ENCODE measurements around the gene ISLR. TPM values are rescaled to one million over a fixed set of nuclear protein-coding genes. Genes with fewer than 3 reads are reported as not detected.

Gene ISLR
- total and polyA plus RNA-seq, 9 of the 15 experiments (the other 6 are each of a cell fraction or from before 2014, with no cell fraction given), result not detected

DNA sequence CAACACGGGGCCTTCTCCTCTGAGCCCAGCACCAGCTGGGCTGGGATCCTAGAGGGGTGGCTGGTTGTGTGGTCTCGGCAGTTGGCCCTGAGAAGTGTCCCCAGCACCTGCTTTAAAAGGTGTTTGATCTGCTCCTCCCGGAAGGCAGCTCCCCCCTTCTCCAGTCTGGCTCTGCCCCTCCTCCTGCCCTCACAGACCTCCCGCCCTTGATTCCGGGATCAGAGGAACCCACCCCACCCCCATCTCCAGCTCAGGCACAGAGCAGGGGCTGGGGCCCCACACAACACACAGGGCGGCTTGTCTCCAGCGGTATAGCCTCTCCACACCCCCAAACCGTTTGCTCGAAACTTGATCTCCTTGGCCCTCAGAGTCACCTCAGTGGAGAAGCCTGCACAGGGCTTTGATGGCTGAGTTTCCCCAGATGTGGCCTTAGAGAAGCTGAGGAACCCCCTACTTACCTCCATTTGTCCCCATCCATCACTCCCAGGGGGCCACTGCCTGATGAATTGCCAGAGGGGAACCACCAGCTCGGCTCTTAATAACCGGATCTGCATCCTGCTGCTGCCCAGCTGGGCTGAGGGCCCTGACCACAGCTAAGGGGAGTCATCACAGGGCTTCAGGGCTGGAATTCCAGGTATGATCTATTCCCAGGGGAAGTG, 35.5 kb downstream of the ISLR start:
- H3K9me3 ChIP-seq (replicated peaks; ENCODE audit: control insufficient read depth, insufficient read depth, low read depth, low read length), result no peaks in the 10 kb centered on the region
- peak in 3 of 4 experiments; percentile 50 to 61 (median 54) for DNase-seq (ENCODE audit: extremely low read depth in 1 of 4, low spot score in 3 of 4)
- POLR2A ChIA-PET, result interaction anchor here (0.6 kb wide), 1 partner anchor 70 kb away, joined by 3 read pairs; no protein-coding TSS in a partner anchor
- ATAC-seq, result no peak; the same call in 2 of the 3 replicates
- BruUV-seq (replicated peaks), result no TSS peak
- H2AFZ ChIP-seq (ENCODE audit: low read depth, low read length), result no peak overlapping the region
- no peak overlapping the region for H3K4me3 ChIP-seq
- H3K27ac ChIP-seq (ENCODE audit: extremely low read depth, low read depth, low read length), result no peak overlapping the region
- H3K27me3 ChIP-seq (ENCODE audit: control insufficient read depth in 2 of 2, insufficient read depth in 2 of 2, low read length in 2 of 2), result peaks cover 9 to 62% of the 10 kb centered on the region in 2 experiments; a peak in 4 of 5 replicates
- H4K20me1 ChIP-seq (replicated peaks; ENCODE audit: control insufficient read depth, insufficient read depth, low read length), result 0 out of 2 replicates have a peak, but pooled peaks cover 10% of the 10 kb centered on the region
- TF ChIP-seq ZFX (CRISPR knock-in tag; IDR thresholded peaks at IDR 0.05) (peak; percentile 16), KAT7 (CRISPR knock-in tag; IDR thresholded peaks at IDR 0.05; ENCODE audit: borderline replicate concordance) (0 out of 2 replicates have a peak, but pooled peaks have one; percentile 33), CREM (IDR thresholded peaks at IDR 0.05; ENCODE audit: low read depth) (no peak), SMARCA4 (IDR thresholded peaks at IDR 0.05) (no peak), KDM1A (IDR thresholded peaks at IDR 0.05) (no peak), FOXP1 (CRISPR knock-in tag; IDR thresholded peaks at IDR 0.05) (no peak), SMARCC2 (IDR thresholded peaks at IDR 0.05; ENCODE audit: low read depth) (no peak), ZNF561 (CRISPR knock-in tag; conservative IDR thresholded peaks at IDR 0.05) (no peak), GABPB1 (CRISPR knock-in tag; IDR thresholded peaks at IDR 0.05) (no peak)
- TF ChIP-seq, protein P1, sequence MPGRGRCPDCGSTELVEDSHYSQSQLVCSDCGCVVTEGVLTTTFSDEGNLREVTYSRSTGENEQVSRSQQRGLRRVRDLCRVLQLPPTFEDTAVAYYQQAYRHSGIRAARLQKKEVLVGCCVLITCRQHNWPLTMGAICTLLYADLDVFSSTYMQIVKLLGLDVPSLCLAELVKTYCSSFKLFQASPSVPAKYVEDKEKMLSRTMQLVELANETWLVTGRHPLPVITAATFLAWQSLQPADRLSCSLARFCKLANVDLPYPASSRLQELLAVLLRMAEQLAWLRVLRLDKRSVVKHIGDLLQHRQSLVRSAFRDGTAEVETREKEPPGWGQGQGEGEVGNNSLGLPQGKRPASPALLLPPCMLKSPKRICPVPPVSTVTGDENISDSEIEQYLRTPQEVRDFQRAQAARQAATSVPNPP (IDR thresholded peaks at IDR 0.05; ENCODE audit: borderline replicate concordance, insufficient read depth, insufficient read length), result no peak
- H3K79me2 ChIP-seq (ENCODE audit: control insufficient read depth, insufficient read depth, low read length), result no peaks in the 10 kb centered on the region
- CTCF ChIA-PET (ENCODE audit: low intra/inter-chr PET ratio), result no interaction called here
- H3K4me2 ChIP-seq (ENCODE audit: insufficient read depth, low read length), result no peak overlapping the region
- no peak for FAIRE-seq
- H3K4me1 ChIP-seq (replicated peaks in 1 of 2; ENCODE audit: control insufficient read depth in 2 of 2, insufficient read depth in 2 of 2, low read length in 2 of 2), result peaks cover 3 to 11% of the 10 kb centered on the region in 2 experiments; a peak in 2 of 5 replicates
- WGBS (ENCODE audit: insufficient coverage, low coverage, missing lambda C conversion rate), result 2% methylated on average over 11 of the region's 11 CpGs
- H3K36me3 ChIP-seq (ENCODE audit: control insufficient read depth, insufficient read depth, low read length), result no peaks in the 10 kb centered on the region
- intact Hi-C loops (cut with micrococcal nuclease) (no loop called here), in situ Hi-C loops (cut with MboI) (no loop called here)
- peak overlapping the region in 1 of 2 experiments; percentile 48; a peak in 1 of 4 replicates for H3K9ac ChIP-seq (ENCODE audit: insufficient read depth in 1 of 2, low read depth in 2 of 2, low read length in 2 of 2)
- no peaks in the 10 kb centered on the region for H3K9me1 ChIP-seq (ENCODE audit: control insufficient read depth, insufficient read depth, low read length)
